ENCODE measurements around the gene PIBF1.
"Not testable (repeated sequence)": the region's sequence is repeated elsewhere in the genome, so short reads cannot be mapped to it uniquely, and the experiment has no call there.

PIBF1 gene

DNA sequence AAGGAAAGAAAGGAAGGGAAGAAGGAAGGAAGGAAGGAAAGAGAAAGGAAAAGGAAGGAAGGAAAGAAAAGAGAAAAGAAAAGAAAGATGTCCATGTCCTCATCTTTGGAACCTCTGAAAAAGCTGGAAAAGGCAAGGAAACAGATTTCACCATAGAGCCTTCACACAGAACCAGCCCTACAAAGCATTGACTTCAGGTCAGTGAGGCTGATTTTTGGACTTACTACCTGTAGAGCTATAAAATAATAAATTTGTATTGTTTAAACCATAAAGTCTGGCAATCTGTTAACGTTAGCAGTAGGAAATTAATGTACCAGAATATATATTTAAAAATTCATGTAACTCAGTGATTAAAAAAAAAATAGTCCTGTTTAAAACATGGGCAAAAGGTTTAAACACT lies 130.0 kb downstream of the PIBF1 start:
- DNase-seq (ENCODE audit: low read depth in 2 of 2): no peak

DNA sequence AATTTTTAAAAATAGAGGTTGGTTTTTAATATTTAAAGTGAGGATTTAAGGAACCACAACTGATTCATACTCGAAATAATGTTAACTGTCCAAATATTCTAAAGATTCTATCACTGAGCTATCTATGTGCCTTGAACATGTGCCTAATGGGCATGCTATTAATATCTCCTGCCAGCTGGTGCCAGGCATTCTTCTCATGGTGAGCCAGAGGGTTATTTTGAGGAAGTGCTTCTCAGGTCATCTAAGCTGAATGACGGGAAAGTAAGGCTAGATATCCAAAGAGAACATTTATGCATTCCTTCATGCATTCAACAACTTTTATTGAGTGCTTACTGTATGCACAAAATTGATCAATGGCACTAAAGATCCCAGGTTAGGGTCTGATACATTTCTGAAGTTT lies 138.2 kb downstream of the PIBF1 start:
- DNase-seq (ENCODE audit: low read depth in 2 of 2): no peak

DNA sequence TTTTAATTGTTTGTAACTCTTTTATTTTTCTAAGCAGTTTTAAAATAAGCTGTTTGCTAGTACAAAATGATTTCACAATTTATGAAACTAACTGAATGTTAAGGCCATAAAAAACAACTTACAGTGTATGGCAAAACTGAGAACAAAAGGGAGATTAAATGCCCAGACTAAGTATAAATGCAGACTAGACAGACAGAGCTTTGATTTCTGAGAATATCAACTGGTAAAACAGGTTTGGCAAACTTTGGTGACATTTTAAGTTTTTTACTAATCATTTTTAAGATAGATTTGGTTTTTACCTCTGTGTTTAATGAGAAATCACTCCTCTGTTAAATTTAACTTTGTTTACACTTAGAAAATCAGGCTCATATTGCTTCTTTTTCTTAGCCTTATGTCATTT lies 149.4 kb downstream of the PIBF1 start:
- DNase-seq (ENCODE audit: low read depth in 2 of 2): no peak

DNA sequence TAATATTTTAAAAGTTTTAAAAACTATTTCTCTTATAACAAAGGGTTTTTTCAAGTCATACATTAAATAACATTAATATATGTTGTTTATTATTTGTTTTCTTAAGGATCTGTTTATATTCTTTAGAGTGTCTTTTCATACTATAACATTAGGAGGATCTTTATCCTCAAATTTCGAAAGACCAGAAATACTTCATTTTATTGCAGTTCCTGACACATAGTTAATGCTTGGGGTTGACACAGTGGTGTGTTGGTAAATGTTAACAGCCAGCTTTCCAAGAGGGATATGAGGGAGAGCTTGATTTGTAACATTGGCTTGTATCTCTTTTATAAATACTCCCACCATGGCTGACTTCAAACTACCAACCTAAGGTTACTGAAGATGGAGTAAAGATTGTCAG lies 150.3 kb downstream of the PIBF1 start:
- DNase-seq (ENCODE audit: low read depth in 2 of 2): no peak

DNA sequence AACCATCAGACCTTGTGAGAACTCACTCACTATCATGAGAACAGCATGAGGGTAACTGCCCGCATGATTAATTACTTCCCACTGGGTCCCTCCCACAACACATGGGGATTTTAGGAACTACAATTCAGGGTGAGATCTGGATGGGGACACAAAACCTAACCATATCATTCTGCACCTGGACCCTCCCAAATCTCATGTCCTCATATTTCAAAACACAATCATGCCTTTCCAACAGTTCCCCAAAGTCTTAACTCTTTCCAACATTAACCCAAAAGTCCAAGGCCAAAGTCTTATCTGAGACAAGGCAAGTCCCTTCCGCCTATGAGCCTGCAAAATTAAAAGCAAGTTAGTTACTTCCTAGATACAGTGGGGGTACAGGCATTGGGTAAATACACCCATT lies 164.3 kb downstream of the PIBF1 start:
- DNase-seq (ENCODE audit: low read depth in 2 of 2): not testable (repeated sequence)

DNA sequence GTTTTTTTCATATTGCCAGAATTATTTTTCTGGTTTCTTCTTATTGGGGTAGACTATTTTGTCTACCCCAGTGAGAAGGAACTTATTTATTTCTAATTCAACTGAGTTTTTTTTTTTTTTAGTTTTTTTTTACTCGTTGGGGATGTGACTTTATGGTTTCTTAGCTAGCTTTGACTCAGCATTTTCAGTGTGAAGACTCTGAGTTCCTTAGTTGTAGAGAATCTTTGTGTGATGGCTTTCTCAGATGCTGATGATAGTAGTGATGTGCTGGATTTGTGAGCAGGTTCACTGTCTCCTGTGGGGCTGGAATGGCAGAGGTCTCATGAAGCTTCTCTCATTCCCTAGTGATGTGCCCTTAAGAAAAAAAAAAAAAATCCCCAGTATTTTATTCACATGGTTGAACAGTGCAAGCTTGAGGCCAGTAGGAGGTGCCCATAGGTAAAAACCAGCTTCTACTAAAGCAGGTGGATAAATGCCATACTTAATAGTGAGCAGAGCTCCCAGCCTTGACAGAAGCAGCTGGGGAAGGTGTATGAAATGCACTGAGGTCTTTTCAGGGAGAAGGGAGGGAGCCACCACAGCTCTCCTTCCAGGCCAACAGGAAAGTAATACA lies 170.7 kb downstream of the PIBF1 start:
- no peak for DNase-seq (ENCODE audit: low read depth in 2 of 2)

DNA sequence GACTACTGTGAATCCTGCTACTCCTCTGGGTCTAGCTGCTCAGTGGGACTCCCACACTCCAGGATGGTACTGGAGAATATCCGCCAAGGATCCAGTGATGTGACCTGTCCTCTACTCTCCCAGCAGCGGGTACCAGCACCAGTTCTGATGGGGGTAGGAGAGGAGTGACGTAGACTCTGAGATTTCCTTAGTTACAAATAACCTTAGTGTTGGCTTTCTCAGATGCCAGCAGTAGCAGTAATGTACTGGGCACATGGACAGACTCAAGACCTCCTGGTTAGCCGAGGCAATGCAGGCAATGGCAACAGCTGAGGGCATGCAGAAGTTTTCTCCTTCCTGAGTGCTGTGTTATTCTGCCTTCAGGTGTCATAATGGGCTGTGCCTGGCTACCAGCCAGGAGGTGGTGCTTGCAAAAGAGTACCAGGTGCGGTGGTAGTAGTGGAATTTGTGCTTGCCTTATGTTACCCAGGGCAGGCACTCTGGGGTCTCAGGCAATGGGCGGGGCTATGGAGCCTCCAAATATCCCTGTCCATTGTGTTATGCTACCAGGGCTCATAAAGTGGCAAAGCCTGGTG lies 171.5 kb downstream of the PIBF1 start:
- DNase-seq (ENCODE audit: low read depth in 2 of 2): no peak

DNA sequence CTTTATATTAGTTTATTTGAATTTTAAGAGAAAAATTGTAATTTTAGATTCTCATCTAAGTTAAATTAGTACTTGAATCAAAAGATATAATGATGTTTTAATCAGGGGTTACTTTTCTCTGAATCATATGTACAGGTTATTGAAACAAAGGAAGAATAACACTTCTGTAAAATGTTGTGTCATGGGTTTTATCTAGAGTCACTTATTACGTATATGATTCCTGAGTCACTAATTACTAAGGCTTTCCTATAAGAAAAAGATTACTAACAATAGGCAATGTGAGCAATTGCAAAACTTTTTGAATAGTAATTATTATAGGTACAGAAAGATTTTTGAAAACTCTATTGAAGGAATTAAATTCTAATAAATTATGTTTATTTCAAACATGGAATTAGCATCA lies 177.7 kb downstream of the PIBF1 start:
- no peak for DNase-seq (ENCODE audit: low read depth in 2 of 2)

DNA sequence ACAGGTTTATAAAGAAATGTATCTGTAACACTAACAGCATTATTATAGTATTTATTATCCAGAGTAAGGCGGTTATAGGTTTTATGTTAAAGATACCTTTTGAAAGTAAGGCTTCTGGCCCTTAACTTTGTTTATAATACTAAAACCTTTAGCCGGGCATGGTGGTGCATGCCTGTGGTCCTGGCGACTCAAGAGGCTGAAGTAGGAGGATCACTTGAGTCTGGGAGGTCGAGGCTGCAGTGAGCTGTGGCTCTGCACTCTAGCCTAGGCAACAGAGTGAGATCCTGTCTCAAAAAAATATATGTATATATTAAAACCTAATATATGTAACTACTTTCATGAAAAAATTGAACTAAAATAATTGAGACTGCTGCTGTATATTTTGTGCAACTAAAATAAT lies 178.2 kb downstream of the PIBF1 start:
- no peak for DNase-seq (ENCODE audit: low read depth in 2 of 2)

DNA sequence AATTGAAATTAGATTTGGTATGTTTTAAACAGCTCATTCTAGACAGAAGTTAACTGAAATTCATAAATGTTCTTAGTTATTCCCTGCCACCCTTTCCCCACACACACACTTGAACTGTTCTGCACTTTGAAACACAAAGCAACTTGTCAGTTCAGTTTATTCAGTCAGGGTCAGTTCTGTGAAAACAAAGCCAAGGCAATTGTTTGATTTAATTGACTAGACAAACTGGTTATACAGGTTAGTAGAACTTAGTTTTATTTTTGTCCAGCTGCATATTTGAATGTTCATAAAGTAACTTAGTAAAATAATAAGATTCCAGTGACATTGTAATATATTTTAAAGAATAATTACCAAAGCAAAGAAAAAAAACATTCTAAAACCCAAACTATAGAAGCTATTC lies 178.6 kb downstream of the PIBF1 start:
- DNase-seq (ENCODE audit: low read depth in 2 of 2): no peak

DNA sequence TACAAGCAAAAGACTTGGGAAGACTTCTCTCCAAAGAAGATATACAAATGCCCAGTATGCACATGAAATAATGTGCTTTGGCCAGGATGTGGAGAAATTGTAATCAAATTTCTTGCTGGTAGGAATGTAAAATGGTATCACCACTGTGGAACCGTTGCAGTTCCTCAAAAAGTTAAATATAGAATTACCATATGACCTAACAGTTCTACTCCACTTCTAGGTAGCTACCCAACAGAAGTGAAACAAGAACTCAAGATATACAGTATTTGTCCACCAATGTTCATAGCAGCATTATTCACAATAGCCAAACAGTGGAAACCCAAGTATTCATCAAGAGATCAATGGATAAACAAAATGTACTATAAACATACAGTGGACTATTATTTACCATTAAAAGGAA lies 181.8 kb downstream of the PIBF1 start:
- no peak for DNase-seq (ENCODE audit: low read depth in 2 of 2)

DNA sequence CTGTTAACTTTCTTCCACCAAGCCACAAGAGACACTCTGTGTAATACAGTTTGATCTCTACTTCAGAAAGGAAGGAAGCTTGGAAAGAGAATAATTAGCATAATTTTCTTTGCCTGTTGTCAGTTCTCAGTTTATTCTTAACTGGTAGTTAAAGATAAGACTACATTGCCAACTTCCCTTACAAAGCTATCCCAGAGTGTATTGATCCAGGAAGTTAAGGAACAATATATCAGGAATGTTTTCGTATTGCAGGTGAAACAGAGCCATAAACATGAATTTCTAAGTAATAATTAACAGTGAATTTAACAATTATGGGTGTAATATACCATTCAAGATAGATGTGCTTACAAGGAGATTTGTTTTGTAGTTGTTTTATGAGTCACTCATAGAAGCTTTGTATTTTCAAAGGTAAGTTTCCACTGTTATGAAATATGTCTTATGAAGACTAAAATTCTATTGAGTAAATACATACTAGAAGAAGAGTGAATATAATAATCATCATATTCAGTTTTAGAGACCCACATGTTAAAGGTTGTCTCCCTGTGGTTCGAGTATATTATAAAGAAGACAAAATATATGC lies 188.5 kb downstream of the PIBF1 start:
- DNase-seq (ENCODE audit: low read depth in 2 of 2): no peak

DNA sequence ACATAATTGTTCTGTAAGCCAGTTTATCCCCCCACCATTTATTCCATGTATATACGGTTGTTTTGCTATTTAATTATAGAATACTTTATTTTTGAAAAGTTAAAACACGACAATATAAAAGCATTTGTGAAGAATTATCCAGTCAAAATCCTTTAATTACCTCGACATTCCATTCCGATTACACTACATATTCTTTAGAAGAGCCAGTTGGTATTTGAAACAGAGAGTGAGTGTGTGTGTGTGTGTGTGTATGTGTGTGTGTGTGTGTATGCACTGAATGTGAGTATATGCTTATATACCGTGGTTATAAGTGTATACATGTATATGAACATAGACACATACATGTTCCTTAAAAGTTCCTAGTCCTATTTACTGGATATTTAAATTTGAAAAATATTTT lies 189.0 kb downstream of the PIBF1 start:
- no peak for DNase-seq (ENCODE audit: low read depth in 2 of 2)

DNA sequence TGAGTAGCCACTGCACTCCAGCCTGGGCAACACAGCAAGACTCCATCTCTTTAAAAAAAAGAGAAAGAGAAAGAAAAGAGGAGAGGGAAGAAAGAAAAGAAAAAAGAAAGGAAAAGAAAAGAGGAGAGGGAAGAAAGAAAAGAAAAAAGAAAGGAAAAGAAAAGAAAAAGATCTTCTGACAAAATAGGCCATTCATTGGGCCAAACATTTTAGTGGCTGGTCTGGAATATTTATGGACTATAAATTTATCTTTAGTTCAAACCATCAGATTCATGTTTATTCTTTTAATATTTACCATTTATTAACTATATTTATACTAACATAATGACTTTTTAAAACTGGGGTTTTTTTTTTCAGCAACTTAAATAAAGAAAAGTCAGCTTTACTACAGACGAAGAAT lies 191.3 kb downstream of the PIBF1 start:
- no peak for DNase-seq (ENCODE audit: low read depth in 2 of 2)

DNA sequence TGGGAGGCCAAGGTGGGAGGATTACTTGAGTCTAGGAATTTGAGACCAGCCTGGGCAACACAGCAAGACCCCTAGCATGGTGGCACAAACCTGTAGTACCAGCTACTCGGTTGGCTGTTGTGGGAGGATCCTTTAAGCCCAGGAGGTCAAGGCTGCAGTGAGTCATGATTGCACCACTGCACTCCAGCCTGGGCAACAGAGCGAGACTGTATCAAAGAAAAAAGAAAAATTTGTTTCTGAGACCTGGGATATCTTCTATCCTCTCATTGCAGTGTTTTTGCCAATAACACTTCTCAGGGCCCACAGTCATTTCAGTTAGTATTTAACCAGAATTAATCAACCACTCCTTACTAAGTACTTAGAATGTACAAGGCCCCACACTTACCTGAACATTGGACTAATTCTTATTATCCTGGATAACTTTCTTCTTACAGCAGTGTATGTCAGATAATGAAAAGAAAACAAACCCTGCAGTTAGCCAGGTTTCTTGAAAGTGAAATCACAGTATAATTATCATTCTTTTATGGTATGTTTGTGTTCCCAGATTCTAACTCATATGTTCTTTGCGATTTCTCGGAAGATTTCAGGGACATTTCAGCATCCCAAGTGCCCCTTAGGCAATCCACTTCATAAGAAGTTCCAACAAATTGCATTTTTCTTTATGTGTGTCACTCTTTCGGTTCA lies 201.3 kb downstream of the PIBF1 start:
- no peak for DNase-seq (ENCODE audit: low read depth in 2 of 2)

DNA sequence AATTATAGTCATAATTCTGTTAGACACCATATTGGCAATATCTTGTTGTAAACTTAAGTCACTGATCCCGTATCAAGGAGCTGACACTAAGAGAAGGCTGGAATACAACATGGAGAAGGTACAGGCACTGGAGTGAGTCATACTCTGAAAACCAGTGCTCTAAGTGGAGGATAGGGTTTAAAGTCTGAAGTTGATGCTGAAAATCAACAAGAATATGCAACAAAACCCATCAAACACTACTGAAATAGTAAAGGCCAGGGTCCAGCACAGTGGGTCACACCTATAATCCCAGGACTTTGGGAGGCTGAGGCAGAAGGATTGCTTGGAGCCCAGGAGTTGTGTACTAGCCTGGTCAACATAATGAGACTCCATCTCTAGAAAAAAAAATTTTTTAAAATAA lies 203.7 kb downstream of the PIBF1 start:
- no peak for DNase-seq (ENCODE audit: low read depth in 2 of 2)

DNA sequence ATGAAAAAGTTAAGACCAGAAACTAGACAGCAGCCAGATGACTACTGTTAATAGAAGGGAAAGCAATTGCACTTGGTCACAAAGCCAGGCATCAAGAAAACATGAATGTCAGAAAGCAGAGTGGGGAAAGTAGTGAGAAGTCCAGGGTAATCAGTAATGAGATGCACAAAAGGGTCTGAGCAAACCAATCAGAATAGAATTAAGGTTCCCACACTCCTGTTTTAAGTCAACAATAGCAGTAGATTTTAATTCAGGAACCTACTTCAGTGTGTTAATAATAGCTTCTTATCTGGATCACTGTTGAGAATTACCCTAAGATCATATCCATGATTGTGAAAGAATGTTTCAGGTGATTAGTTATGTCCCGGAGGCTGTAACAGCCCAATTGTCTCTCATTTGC lies 204.3 kb downstream of the PIBF1 start:
- DNase-seq (ENCODE audit: low read depth in 2 of 2): no peak

DNA sequence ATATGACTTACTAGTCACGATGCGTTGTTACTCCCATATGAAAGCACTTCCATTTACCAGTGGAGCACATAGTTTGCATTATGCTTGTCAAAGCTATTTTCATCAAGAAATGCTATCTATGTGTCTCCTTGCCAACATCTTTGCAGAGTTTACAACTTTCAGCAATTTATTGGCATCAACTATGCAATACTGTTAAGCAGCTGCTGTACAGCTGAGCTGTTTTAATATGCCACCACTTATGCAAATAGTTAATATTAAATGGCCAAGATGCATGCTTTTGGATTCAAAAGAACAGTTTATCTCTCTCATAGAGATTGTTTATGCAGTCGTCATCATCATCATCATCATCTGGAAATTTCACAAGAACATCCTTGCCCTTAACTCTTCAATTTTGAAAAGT lies 209.0 kb downstream of the PIBF1 start:
- DNase-seq (ENCODE audit: low read depth in 2 of 2): no peak

DNA sequence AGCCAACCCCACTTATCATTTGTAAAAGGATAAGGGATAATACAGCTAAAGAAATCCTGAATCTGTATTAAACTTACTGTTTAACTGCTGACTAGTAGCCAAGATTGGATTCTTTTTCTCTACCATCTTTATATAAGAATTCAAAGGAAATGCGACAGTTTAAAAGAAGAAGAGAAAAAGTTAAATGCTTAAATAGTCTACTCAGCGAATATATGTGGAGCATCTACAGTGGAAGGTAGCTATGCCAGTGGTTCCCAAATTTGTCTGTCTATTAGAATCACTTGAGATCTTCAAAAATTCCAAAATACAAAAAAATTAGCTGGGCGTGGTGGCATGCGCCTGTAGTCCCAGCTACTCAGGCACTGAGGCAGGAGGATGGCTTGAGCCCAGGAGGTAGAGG lies 216.1 kb downstream of the PIBF1 start:
- no peak for DNase-seq (ENCODE audit: low read depth in 2 of 2)

DNA sequence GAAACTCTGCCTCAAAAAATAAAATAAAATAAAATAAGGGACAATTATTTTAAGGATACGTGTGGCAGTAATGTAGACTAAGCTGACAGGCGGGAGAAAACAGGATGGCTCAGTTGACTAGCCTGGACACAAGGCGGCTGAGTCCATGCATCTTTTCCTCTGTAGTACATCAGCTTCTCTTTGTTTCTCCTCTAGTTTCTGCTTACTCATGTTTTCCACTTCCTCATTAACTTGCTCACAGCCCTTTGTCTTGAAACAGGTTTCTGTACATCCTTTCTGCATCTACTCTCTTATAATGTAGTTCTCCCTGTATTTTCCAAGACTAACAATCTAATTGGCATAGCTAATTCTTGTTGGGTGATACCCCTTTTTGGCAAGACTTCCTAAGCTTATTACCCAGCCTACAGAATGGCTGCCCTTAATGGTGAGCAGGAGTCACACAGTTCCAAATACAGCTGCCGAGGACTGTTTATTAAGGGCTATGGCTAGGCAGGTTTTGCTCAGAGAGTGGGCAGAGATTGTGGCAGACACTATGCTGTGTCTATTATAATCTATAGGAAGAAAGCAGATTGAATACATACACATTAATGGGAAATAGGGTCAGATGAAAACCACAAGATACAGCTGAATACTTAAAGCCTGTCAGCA lies 218.2 kb downstream of the PIBF1 start:
- no peak for DNase-seq (ENCODE audit: low read depth in 2 of 2)

DNA sequence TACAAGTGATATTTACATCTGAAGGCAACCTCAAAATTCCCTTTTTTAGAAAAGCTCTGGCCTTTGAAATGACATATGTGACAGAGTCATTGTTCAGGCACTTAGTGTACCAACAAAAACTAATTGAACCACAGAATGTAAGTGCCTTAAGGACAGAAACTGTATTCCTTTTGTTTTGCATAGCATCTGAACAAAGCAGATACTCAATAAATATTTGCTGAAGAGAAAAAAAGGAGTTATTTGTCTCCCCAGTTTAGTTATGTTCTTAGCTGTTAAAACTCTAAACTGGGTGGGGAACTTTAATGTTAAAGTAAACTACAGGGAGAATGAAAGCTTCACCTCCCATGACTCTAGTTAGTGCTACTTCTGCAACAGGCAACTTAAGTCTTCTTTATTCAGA lies 220.0 kb downstream of the PIBF1 start:
- no peak for DNase-seq (ENCODE audit: low read depth in 2 of 2)

DNA sequence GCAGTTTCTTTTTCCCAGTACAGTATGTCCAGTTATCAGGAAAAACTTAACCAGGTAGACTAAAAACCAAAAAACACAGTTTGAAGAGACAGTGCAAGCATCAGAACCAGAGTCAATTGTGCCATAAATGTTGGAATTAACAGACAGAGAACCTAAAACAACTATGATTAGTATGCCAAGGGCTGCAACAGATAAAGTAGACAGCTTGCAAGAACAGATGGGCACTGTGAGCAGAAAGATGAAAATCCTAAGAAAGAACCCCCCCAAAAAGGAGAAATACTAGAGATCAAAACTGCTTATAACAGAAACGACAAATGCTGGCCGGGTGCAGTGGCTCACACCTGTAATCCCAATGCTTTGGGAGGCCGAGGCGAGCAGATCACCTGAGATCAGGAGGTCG lies 229.8 kb downstream of the PIBF1 start:
- DNase-seq (ENCODE audit: low read depth in 2 of 2): no peak

DNA sequence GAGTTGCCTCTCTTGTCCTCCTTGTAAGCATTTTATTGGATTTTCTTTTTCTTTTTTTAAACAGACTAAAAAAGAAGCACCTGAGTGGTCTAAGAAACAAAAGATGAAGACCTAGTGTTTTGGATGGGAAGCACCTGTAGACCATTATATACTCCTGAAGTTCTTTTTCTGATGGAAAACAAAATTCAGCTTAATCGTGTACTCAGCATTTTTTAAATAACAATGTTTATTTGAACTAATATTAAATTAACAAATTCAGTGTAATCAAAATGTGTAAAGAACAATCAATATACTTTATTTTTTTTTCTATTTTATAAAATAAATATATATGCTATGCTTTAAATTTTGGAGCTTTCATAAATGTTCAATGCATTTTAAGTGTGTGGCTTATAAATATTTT lies 233.9 kb downstream of the PIBF1 start:
- DNase-seq (ENCODE audit: low read depth in 2 of 2): no peak
